RWPE2 (cell line): ENCODE measurements around the gene VPS16.
A peak's percentile ranks its signal among the peaks of the same experiment; 100 is the strongest.

Source experiments
- ATAC-seq: fragments of 200-7000 bp; cut with Tn5 transposase; 3 replicates; pipeline ENCODE4 v1.9.1; 2021; ENCODE audit warnings: low read depth
- DNase-seq: peaks from one replicate; pipeline ENCODE4 v3.0.0-alpha.2; 2020; ENCODE audit warnings: low spot score
- H3K27ac ChIP-seq: fragments of 450-650 bp; 2 replicates; pipeline ENCODE4 v1.5.1; 2017; ENCODE audit warnings: mild to moderate bottlenecking; ENCODE audit not compliant: poor library complexity, severe bottlenecking
- H3K27me3 ChIP-seq: fragments of 250-450 bp; sonication (Bioruptor Pico); 2 replicates; pipeline ENCODE4 v1.5.1; 2021; ENCODE audit warnings: mild to moderate bottlenecking, moderate library complexity; ENCODE audit not compliant: insufficient read depth, poor library complexity, severe bottlenecking
- H3K36me3 ChIP-seq: fragments of 250-450 bp; sonication (Bioruptor Pico); 2 replicates; pipeline ENCODE4 v1.5.1; 2020; ENCODE audit warnings: low read depth, mild to moderate bottlenecking, moderate library complexity
- H3K4me1 ChIP-seq: fragments of 250-450 bp; sonication (Bioruptor Pico); 2 replicates; pipeline ENCODE4 v1.5.1; 2021; ENCODE audit warnings: mild to moderate bottlenecking, moderate library complexity; ENCODE audit not compliant: insufficient read depth, poor library complexity, severe bottlenecking
- H3K4me3 ChIP-seq: fragments of 250-450 bp; sonication (Bioruptor Pico); 2 replicates; pipeline ENCODE4 v1.5.1; 2021; ENCODE audit warnings: mild to moderate bottlenecking, moderate library complexity; ENCODE audit not compliant: severe bottlenecking
- H3K9me3 ChIP-seq: fragments of 250-450 bp; sonication (Bioruptor Pico); 2 replicates; pipeline ENCODE4 v1.5.1; 2021; ENCODE audit warnings: mild to moderate bottlenecking, moderate library complexity; ENCODE audit not compliant: severe bottlenecking
- TF ChIP-seq, protein P1 (sequence below): fragments of 450-650 bp; IDR thresholded peaks from one replicate; pipeline ENCODE4 v1.5.1; 2017; ENCODE audit warnings: mild to moderate bottlenecking, moderate library complexity; ENCODE audit not compliant: poor library complexity, severe bottlenecking

The VPS16 gene

GRCh38 chr20:2840138-2840966, at the start of gene VPS16, which contains the start of gene PCED1A:
Gene VPS16, plus strand, starts transcription at chr20:2840745. Its CDS starts 30 bp downstream, at chr20:2840775.
Gene PCED1A, minus strand, starts transcription at chr20:2840655. Its CDS starts 743 bp downstream, at chr20:2839912.
- H3K4me1 ChIP-seq, result peaks cover 4% of the 10 kb centered on the region
- H3K9me3 ChIP-seq, result no peaks in the 10 kb centered on the region
- peak; percentile 99 for ATAC-seq
- DNase-seq, result no peak
- peak within 1 kb of the TSS; percentile 38 for H3K27ac ChIP-seq
- H3K27me3 ChIP-seq, result no peaks in the 10 kb centered on the region
- H3K36me3 ChIP-seq, result peaks cover 10% of the 10 kb centered on the region
- TF ChIP-seq, protein P1, sequence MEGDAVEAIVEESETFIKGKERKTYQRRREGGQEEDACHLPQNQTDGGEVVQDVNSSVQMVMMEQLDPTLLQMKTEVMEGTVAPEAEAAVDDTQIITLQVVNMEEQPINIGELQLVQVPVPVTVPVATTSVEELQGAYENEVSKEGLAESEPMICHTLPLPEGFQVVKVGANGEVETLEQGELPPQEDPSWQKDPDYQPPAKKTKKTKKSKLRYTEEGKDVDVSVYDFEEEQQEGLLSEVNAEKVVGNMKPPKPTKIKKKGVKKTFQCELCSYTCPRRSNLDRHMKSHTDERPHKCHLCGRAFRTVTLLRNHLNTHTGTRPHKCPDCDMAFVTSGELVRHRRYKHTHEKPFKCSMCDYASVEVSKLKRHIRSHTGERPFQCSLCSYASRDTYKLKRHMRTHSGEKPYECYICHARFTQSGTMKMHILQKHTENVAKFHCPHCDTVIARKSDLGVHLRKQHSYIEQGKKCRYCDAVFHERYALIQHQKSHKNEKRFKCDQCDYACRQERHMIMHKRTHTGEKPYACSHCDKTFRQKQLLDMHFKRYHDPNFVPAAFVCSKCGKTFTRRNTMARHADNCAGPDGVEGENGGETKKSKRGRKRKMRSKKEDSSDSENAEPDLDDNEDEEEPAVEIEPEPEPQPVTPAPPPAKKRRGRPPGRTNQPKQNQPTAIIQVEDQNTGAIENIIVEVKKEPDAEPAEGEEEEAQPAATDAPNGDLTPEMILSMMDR, result no peak
- H3K4me3 ChIP-seq, result peak within 1 kb of the TSS; percentile 70

DNA sequence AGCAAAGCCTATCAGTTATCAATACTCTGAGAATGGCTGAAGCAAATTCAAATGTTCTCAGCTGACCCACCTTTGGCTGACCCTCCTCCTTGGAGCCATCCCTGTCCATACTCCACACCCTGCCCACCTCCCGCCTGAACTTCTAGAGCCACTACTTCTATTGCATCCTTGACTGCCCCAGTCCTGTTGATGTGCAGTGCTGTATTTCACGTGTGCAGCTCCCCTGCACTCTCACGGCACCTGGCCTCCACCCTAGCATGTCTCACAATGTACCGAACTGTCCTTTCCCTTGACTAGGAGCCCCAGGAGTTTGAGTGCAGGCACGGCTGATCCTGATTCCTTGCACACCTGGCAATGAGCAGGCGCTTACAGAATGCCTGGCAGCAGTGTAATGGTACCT, 47.1 kb upstream of the VPS16 start:
- Histone ChIP-seq H3K27me3 (peaks cover 5% of the 10 kb centered on the region), H3K4me1 (no peaks in the 10 kb centered on the region), H3K9me3 (no peaks in the 10 kb centered on the region), H3K36me3 (no peaks in the 10 kb centered on the region), H3K4me3 (no peak overlapping the region), H3K27ac (no peak overlapping the region)
- TF ChIP-seq, protein P1, result no peak
- DNase-seq, result no peak
- ATAC-seq, result no peak

DNA sequence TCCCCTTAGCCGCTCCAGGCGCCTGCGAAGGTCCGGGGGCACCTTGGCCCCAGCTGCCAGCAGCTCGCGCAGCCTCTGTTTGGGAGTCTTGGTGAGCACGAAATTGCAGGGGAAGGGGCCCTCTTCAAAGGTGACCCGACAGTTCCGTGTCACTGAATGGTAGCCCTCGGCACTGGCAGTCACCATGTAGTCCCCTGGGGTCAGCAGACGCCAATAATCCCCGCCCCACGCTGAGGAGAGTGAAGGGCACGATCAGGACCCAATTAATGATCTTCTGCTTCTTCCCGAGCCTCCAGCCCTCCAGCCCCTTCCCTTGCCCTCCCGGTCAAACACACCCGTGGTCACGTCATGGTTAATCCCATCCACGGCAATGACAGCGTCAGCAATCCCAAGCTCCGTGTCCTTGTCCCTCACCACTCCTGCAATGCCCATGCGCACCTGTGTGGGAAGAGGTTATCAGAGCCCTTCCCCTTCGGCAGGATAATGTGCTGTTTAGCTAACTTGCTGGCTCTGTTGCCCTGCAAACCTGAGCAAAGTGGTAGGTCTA, 46.3 kb upstream of the VPS16 start:
- Histone ChIP-seq H3K4me3 (no peak overlapping the region), H3K4me1 (no peaks in the 10 kb centered on the region), H3K27ac (no peak overlapping the region), H3K27me3 (peaks cover 8% of the 10 kb centered on the region), H3K9me3 (no peaks in the 10 kb centered on the region), H3K36me3 (no peaks in the 10 kb centered on the region)
- no peak for ATAC-seq
- no peak for DNase-seq
- TF ChIP-seq, protein P1, result no peak

DNA sequence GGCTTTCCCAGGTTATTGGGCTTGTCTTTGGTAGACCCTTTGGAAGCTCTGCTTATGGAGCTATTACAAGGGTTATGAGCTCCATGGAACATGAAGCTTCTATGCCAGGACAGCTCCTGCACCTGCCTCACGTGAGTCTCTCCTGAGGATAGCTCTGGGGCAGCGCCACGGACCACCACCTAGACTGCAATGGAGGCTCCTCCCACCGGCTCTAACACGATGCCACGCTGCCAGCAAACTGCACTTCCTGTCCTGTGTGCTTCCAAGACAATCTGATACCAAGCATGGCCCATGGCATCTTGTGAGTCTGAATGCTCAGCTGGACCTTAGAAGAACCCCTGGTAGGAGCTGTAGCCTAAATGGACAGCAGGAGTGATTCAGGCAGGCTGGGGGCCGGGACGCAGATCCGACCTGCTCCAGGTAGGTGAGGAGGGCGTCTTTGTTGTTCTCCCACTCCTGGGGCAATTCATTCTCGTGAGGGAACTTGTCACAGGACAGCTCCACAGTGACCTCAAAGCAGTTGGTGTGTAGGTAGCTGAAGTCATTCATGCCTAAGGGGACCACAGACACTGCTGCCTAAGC, 45.6 kb upstream of the VPS16 start:
- Histone ChIP-seq H3K27me3 (peaks cover 15% of the 10 kb centered on the region), H3K27ac (no peak overlapping the region), H3K4me1 (no peaks in the 10 kb centered on the region), H3K36me3 (no peaks in the 10 kb centered on the region), H3K4me3 (no peak overlapping the region), H3K9me3 (no peaks in the 10 kb centered on the region)
- DNase-seq (no peak), ATAC-seq (no peak)
- TF ChIP-seq, protein P1, result no peak
